Germinal center (tissue), 1 donor: ENCODE measurements around the gene POU6F2.

Source experiments
- DNase-seq: peaks from one replicate; pipeline ENCODE4 v3.0.0; 2012; ENCODE audit warnings: mixed read lengths, low spot score

The POU6F2 gene

DNA sequence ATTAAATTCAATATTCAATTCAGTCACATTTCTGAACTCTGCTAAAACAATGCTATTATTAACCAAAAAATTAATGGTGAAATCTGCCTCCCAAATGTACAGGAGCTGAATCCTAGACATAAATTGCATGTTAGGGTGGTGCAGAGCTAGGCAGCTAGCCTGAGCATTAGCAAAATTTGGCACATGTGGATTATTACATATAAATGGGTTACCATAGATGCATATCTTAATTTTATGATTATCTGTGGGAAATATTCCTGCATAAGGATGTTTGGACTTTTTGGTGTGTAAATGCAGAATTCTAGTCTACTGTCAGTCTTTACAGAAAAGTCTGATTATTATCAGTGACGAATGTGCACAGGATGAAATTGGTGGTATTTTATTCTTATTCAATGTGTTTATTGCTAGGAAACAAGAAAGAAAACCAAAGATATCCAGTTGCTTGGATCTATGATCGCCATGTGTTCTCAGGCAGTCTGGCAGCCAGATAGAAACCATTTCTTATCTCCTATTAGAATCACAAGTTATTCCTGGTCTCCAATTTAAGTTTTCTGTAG lies 150.7 kb downstream of the POU6F2 start:
- DNase-seq, result no peak

GRCh38 chr7:39130274-39130673 lies 152.6 kb downstream of the POU6F2 start:
- no peak for DNase-seq

DNA sequence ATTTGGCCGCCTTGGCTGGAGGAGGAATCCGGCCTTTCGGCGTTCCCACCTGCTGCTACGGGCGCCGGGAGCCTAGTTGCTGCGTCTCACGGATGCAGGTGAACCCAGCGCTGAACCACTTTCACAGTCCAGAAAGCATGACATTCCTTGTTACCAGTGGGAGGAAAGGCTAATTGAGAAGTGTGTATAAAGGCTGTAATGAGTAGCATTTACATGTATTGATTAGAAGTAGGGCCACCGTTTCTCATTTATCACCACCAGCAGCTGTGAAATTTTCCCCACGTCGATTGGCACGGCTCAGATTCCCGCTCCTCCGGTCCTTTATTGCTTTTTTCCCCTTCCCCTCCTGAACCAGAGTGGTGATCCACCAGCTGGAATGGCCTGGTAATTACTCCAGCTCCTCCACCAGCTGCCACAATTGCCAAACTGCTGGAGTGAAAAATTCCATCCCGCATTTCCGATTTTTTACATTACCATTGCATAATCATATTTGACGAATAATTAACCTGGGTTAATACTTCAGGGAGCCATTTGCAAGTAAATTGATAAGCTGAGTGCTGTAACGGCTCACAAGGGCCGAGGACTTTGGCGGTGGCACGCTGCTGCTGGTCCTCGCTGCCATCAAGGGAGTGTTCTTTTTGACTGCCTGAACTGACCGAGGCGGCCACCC lies 153.3 kb downstream of the POU6F2 start:
- no peak for DNase-seq

- DNase-seq, result no peak
Observed at GRCh38 chr7:39132306-39132705, 154.6 kb downstream of the POU6F2 start.

DNA sequence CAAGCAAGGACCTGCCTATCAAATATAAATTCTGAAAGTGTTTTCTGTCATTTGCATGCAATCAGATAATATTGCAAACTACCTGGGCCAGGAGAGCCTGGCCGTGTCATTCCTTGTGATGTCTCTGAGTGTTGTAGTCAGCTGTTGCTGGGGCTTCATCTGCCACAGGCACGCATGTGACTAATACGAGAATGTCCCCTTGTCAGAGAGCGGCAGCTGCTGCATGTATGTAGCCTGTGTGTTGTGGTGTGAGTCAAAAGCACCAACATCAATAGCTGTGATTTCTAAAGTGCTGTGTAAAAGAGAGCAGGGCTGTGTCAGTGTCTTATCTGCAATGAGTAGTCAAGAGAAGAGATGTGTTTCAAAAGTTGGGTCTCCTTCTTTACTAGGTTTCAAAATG lies 155.4 kb downstream of the POU6F2 start:
- DNase-seq, result no peak

GRCh38 chr7:39137480-39137879 lies 159.8 kb downstream of the POU6F2 start:
- no peak for DNase-seq

- no peak for DNase-seq
Observed at GRCh38 chr7:39142750-39143149, 165.0 kb downstream of the POU6F2 start.

GRCh38 chr7:39144420-39144819 lies 166.7 kb downstream of the POU6F2 start:
- no peak for DNase-seq

GRCh38 chr7:39145283-39145682 lies 167.6 kb downstream of the POU6F2 start:
- no peak for DNase-seq

- DNase-seq, result no peak
Observed at GRCh38 chr7:39145935-39146334, 168.2 kb downstream of the POU6F2 start.

GRCh38 chr7:39152701-39153100 lies 175.0 kb downstream of the POU6F2 start:
- DNase-seq, result no peak

GRCh38 chr7:39153113-39153512 lies 175.4 kb downstream of the POU6F2 start:
- no peak for DNase-seq

DNA sequence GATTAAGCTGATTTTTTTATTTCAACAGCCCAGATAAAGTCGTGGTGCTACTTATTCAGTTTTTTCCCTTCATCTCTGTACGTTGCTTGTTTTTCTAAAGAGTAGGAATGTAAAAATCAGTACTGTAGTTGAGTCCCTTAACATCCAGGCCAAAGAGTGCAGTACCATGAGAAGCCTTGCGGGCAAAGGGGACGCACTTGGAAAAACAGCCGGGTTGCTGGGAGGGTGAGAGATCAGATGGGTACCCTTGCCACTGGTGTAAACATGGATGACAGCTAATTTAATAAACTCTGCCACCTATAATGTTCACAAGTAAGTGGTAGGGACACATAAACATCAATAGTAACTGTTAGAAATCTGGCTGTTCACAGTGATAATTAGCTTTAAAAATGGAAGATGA lies 175.9 kb downstream of the POU6F2 start:
- no peak for DNase-seq

- no peak for DNase-seq
Observed at GRCh38 chr7:39154815-39155214, 177.1 kb downstream of the POU6F2 start.

DNA sequence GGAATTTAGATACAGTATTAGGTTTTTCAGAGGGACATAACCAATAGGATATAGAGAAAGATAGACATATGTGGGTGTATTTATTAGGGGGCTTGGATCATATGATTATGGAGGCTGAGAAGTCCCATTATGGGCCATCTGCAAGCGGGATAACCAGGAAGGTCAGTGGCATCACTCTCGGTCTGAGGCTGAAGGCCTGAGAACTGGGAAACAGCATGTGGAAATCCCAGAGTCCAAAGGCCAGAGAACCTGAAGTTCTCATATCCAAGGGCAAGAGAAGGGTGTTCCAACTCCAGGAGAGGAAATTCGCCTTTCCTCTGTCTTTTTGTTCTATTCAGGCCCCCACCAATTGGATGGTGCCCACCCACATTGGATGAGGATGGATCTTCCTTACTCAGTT lies 180.7 kb downstream of the POU6F2 start:
- no peak for DNase-seq

DNA sequence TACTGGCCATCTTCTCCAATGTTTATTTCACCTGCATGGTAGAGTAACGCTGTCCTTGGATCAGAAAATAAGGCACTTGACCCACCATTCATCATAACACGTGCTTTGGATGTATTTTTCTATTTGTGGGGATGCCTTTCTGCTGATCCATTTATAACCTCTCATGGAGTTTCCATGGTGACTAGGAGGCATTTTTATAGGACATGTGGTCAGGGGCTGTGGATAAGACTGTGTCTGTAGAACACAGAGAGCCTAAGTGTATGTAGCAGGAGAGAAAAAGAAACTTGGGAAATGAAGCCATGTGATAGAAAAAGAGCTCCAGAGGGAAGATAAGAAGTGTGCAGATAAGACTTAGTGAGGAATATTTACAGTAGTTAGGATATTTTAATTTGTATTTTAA lies 184.2 kb downstream of the POU6F2 start:
- no peak for DNase-seq

DNA sequence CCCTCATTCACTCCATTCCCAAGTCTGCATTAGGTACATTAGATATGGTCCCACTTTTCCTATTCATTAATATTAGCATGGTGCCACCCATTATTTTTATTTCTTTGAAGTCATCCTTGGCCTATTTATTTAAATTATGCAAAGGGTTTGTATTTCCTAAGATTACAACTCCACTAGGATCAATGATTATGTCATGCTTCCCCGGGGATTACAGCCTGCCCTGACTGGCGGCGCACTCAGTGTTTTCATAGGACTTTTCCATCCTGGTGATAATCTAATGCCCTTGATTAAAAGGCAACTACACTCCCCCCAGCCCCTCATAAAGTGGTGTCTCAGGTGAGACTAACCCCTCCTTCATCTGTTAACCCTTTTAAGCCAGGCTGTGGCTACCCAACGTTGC lies 187.2 kb downstream of the POU6F2 start:
- no peak for DNase-seq

GRCh38 chr7:39168403-39169098 lies 190.8 kb downstream of the POU6F2 start:
- no peak for DNase-seq

GRCh38 chr7:39172137-39172536 lies 194.4 kb downstream of the POU6F2 start:
- DNase-seq, result no peak

DNA sequence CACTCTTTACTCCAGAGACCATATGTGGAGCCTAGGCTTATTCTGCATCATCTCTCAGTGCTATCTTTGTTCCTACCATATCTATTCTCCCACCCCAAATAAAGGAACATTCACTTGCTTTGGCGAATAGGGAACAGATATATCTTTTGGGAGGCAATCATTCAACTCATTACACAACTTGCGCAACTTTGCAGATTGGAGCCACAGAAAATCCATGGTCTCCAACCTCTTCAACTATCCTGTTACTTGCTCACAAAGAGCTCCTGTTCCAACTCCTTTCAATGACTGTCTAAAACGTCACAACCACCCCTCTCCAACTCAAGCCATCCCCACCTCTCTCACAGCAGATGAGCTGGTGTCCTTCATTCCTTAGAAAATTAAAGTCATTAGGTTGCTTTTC lies 203.7 kb downstream of the POU6F2 start:
- DNase-seq, result no peak

- DNase-seq, result no peak
Observed at GRCh38 chr7:39183796-39184195, 206.1 kb downstream of the POU6F2 start.

DNA sequence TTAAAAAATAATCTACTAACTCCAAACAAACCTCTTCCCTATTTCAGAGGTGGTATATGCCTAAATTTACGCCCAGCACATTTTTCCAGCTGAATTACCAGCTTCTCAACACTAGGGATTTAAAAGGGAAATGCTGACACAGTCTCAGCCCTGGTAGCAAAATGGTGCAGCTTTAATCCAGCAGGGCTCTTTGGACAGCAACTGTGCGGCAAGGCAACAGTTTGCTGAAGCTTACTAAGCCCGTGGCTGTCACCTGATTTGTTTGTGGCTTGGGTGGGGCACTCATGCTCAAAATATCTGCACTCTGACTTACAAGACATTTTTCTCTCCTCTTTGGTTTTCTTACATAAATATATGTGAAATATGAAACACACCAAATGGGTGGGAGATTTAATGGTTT lies 206.7 kb downstream of the POU6F2 start:
- no peak for DNase-seq

DNA sequence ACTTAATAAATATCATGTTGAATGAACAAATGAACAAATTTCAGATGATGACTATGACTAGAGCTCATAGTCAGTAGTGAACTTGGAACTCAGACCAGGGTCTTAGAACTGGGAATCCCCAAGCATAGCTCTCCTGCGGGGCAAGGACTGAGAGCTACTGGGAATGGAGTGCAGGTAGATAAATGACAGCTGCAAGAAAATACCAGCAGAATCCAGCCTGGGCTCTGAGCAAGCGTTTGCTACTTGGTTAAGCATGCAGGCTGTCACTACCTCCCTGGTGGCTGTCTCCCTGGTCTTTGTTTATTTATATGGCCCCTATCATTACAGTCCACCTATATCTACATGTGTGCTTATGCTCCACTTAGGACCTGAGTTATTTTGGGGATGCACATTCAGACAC lies 208.4 kb downstream of the POU6F2 start:
- no peak for DNase-seq

- no peak for DNase-seq
Observed at GRCh38 chr7:39186671-39187070, 209.0 kb downstream of the POU6F2 start.
